SK-N-SH (cell line): ENCODE data around the gene C9orf50. TPM values are rescaled to one million over a fixed set of nuclear protein-coding genes. Genes with fewer than 3 reads are reported as not detected.

Experiments
- CTCF ChIA-PET: fragments of 300-600, 350-600 bp; formaldehyde crosslinking; extraction: SDS; loops from one replicate; lab custom pipeline; 2021; lab: Yijun Ruan, JAX
- POLR2A ChIA-PET: fragments of 350-600 bp; sonication (Branson Sonifier 250); formaldehyde crosslinking; extraction: SDS; loops from one replicate; lab custom pipeline; 2020; ENCODE audit warnings: antibody characterized with exemption, inconsistent platforms; lab: Yijun Ruan, JAX
- DNase-seq: peaks from one replicate; pipeline ENCODE4 v3.0.0; 2012
- H2AFZ ChIP-seq: fragments of 200-600 bp; sonication (generic); 2 replicates; pipeline ENCODE4 v1.8.1; 2016; ENCODE audit warnings: antibody characterized with exemption, mild to moderate bottlenecking, low read depth
- H3F3A ChIP-seq: fragments of 200-600 bp; sonication (generic); replicated peaks from 2 replicates; pipeline ENCODE3; 2016; ENCODE audit warnings: antibody characterized with exemption, mild to moderate bottlenecking; ENCODE audit not compliant: insufficient read depth
- H3K27ac ChIP-seq, 2 experiments: fragments of 200-500 bp in 1 of 2; fragments of 200-600 bp in 1 of 2; sonication (Bioruptor generic) in 1 of 2; sonication (generic), shearing (Covaris generic) in 1 of 2; 2 replicates each; pipeline versions ENCODE4 v1.5.1 to v1.6.1; 2014 to 2016; ENCODE audit warnings: low read depth in 2 of 2, inconsistent platforms in 1 of 2, low read length in 1 of 2, mild to moderate bottlenecking in 1 of 2, mixed read lengths in 1 of 2
- H3K27me3 ChIP-seq: fragments of 200-600 bp; sonication (generic), shearing (Covaris generic); 2 replicates; pipeline ENCODE4 v1.6.1; 2016; ENCODE audit warnings: mixed run types; ENCODE audit not compliant: insufficient read depth
- H3K36me3 ChIP-seq, 2 experiments: fragments of 200-500 bp in 1 of 2; fragments of 200-600 bp in 1 of 2; sonication (Bioruptor generic) in 1 of 2; sonication (generic) in 1 of 2; replicated peaks in 1 of 2; 2 replicates each; pipeline versions ENCODE3 to v1.5.1; 2014 to 2016; ENCODE audit warnings: low read length in 1 of 2, mild to moderate bottlenecking in 1 of 2; ENCODE audit not compliant: insufficient read depth in 2 of 2, control insufficient read depth in 1 of 2
- H3K4me1 ChIP-seq, 2 experiments: fragments of 200-500 bp in 1 of 2; fragments of 200-600 bp in 1 of 2; sonication (Bioruptor generic) in 1 of 2; sonication (generic), shearing (Covaris generic) in 1 of 2; 2 replicates each; pipeline versions ENCODE4 v1.5.1 to v1.6.1; 2014 to 2016; ENCODE audit warnings: low read depth in 1 of 2, low read length in 1 of 2, mixed run types in 1 of 2; ENCODE audit not compliant: insufficient read depth in 2 of 2, control insufficient read depth in 1 of 2
- H3K4me2 ChIP-seq: fragments of 200-600 bp; sonication (generic), shearing (Covaris generic); 2 replicates; pipeline ENCODE4 v1.6.1; 2017; ENCODE audit warnings: mixed run types
- H3K4me3 ChIP-seq, 2 experiments: fragments of 200-500 bp in 1 of 2; fragments of 200-600 bp in 1 of 2; sonication (Bioruptor generic) in 1 of 2; sonication (generic), shearing (Covaris generic) in 1 of 2; 2 replicates each; pipeline versions ENCODE4 v1.5.1 to v1.8.1; 2014 to 2016; ENCODE audit warnings: low read depth in 2 of 2, inconsistent platforms in 1 of 2, low read length in 1 of 2, mild to moderate bottlenecking in 1 of 2, mixed read lengths in 1 of 2, moderate library complexity in 1 of 2
- H3K79me2 ChIP-seq: fragments of 200-600 bp; sonication (generic); 2 replicates; pipeline ENCODE4 v1.8.1; 2017; ENCODE audit warnings: mild to moderate bottlenecking; ENCODE audit not compliant: insufficient read depth
- H3K9ac ChIP-seq: fragments of 200-600 bp; sonication (generic); 2 replicates; pipeline ENCODE4 v1.6.1; 2017; ENCODE audit warnings: mixed run types
- H3K9me2 ChIP-seq: fragments of 200-600 bp; sonication (generic); 2 replicates; pipeline ENCODE4 v1.6.1; 2017; ENCODE audit warnings: mixed run types
- H3K9me3 ChIP-seq: fragments of 200-600 bp; sonication (generic); 2 replicates; pipeline ENCODE4 v1.6.1; 2017; ENCODE audit warnings: mixed run types, mild to moderate bottlenecking, moderate library complexity
- H4K20me1 ChIP-seq: fragments of 200-600 bp; sonication (generic); 2 replicates; pipeline ENCODE4 v1.6.1; 2017; ENCODE audit warnings: mild to moderate bottlenecking, mixed run types; ENCODE audit not compliant: insufficient read depth
- FOSL2 ChIP-seq: IDR thresholded peaks from 2 replicates; pipeline ENCODE4 v1.4.0; 2012; ENCODE audit warnings: low read depth, mild to moderate bottlenecking, moderate library complexity, borderline replicate concordance
- MEF2A ChIP-seq: IDR thresholded peaks from 2 replicates; pipeline ENCODE4 v1.4.0; 2012; ENCODE audit warnings: low read depth, borderline replicate concordance
- MXI1 ChIP-seq: IDR thresholded peaks from 2 replicates; pipeline ENCODE4 v1.6.1; 2012; ENCODE audit warnings: mild to moderate bottlenecking, low read depth, low read length, improper control_type of control experiment
- NRF1 ChIP-seq: IDR thresholded peaks from 2 replicates; pipeline ENCODE4 v1.6.1; 2012; ENCODE audit warnings: low read depth, mild to moderate bottlenecking, low read length
- RAD21 ChIP-seq: IDR thresholded peaks from 2 replicates; pipeline ENCODE4 v1.6.1; 2012; ENCODE audit warnings: mild to moderate bottlenecking, low read length
- RCOR1 ChIP-seq: fragments of 150-350 bp; IDR thresholded peaks from 2 replicates; pipeline ENCODE4 v1.6.1; 2017; ENCODE audit warnings: antibody characterized with exemption, low read length
- RFX5 ChIP-seq: IDR thresholded peaks from 2 replicates; pipeline ENCODE4 v1.6.1; 2012; ENCODE audit warnings: mild to moderate bottlenecking, improper control_type of control experiment, low read length
- RXRA ChIP-seq: IDR thresholded peaks from 2 replicates; pipeline ENCODE4 v1.4.0; 2012; ENCODE audit warnings: low read depth, mild to moderate bottlenecking, borderline replicate concordance
- TEAD4 ChIP-seq: IDR thresholded peaks from 2 replicates; pipeline ENCODE4 v1.4.0; 2012; ENCODE audit warnings: mild to moderate bottlenecking, borderline replicate concordance; ENCODE audit not compliant: insufficient read depth
- YY1 ChIP-seq: IDR thresholded peaks from 2 replicates; pipeline ENCODE4 v1.4.0; 2012; ENCODE audit warnings: low read depth, mild to moderate bottlenecking
- WGBS: methylation state at CpG from one replicate; pipeline ENCODE4 v1.1.6; 2017; ENCODE audit warnings: low lambda C conversion rate; 5-methylcytosine and 5-hydroxymethylcytosine counted together
- polyA plus RNA-seq, 3 experiments: library from polyadenylated mRNA; depleted of rRNA; stranded (reverse); fragments of >200 nt; gene quantifications; 2 replicates each; pipeline ENCODE4 v1.2.3, GENCODE V29; 2012
- TF ChIP-seq, protein P1 (sequence below): fragments of 200-600 bp; sonication (generic); IDR thresholded peaks from 2 replicates; pipeline ENCODE4 v1.6.1; 2017; ENCODE audit warnings: antibody characterized with exemption, mild to moderate bottlenecking, moderate library complexity
- TF ChIP-seq, protein P2 (sequence below): IDR thresholded peaks from 2 replicates; pipeline ENCODE4 v1.6.1; 2012; ENCODE audit warnings: mild to moderate bottlenecking, low read depth, low read length, moderate library complexity
- TF ChIP-seq, protein P3 (sequence below): fragments of 150-350 bp; IDR thresholded peaks from 2 replicates; pipeline ENCODE4 v1.6.1; 2017; ENCODE audit warnings: antibody characterized with exemption, low read length, low read depth, borderline replicate concordance
- TF ChIP-seq, protein P4 (sequence below): IDR thresholded peaks from 2 replicates; pipeline ENCODE4 v1.4.0; 2012; ENCODE audit warnings: low read depth, borderline replicate concordance
- TF ChIP-seq, protein P5 (sequence below): IDR thresholded peaks from 2 replicates; pipeline ENCODE4 v1.4.0; 2012; ENCODE audit warnings: low read depth

The C9orf50 gene
- polyA plus RNA-seq, 1 of the 3 experiments (the other 2 are of a cell fraction): 0.30 TPM

DNA sequence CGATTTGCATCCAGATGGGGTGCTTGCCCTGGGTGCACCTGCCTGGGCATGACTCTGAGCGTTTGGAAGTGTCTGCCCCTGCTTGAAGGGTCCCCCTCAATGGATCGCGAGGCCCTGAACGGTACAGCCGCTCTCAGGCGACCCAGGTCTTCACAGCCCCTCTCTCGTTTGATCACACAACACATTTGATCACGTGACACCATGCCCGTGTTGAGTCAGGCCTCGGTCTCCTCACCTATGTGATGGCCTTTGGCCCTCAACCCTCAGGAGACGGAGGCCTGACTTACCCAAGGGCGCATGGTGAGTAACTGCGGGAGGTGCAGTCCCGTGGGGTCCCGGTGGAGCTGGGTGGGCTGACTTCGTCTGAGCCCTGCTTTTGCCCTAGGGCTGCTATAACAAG, 24.0 kb upstream of the C9orf50 start (continued):
- TF ChIP-seq, protein P1, sequence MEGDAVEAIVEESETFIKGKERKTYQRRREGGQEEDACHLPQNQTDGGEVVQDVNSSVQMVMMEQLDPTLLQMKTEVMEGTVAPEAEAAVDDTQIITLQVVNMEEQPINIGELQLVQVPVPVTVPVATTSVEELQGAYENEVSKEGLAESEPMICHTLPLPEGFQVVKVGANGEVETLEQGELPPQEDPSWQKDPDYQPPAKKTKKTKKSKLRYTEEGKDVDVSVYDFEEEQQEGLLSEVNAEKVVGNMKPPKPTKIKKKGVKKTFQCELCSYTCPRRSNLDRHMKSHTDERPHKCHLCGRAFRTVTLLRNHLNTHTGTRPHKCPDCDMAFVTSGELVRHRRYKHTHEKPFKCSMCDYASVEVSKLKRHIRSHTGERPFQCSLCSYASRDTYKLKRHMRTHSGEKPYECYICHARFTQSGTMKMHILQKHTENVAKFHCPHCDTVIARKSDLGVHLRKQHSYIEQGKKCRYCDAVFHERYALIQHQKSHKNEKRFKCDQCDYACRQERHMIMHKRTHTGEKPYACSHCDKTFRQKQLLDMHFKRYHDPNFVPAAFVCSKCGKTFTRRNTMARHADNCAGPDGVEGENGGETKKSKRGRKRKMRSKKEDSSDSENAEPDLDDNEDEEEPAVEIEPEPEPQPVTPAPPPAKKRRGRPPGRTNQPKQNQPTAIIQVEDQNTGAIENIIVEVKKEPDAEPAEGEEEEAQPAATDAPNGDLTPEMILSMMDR: no peak

DNA sequence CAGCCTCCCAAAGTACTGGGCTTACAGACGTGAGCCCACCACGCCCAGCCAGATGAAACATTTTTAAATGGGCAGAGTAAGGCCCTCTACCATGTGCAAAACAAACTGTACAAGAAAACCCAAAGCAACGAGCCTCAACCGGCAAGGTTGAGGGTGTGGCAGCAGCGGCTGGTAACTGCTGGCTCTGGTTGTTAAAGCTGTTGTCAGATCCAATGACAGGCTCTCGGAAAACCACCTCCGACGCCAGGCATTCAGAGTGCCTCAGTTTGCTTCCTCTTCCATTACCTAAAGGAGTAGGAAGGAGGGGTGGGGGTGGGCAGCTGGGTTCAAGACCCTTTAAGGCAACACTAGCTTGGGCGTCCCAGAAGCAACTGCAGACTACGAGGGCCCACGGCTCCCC, 23.5 kb upstream of the C9orf50 start:
- Histone ChIP-seq H2AFZ (no peak overlapping the region), H3F3A (peaks cover 14% of the 10 kb centered on the region), H3K27ac (no peak overlapping the region), H3K79me2 (peaks cover 26% of the 10 kb centered on the region), H3K9ac (no peak overlapping the region), H3K9me2 (no peaks in the 10 kb centered on the region), H3K36me3 (peaks cover 1 to 2% of the 10 kb centered on the region in 2 experiments), H4K20me1 (peaks cover 21% of the 10 kb centered on the region), H3K4me1 (peaks cover 13 to 34% of the 10 kb centered on the region in 2 experiments), H3K27me3 (no peaks in the 10 kb centered on the region), H3K9me3 (no peaks in the 10 kb centered on the region), H3K4me3 (no peak overlapping the region), H3K4me2 (no peak overlapping the region)
- no peak for DNase-seq
- 90% methylated on average over 10 of the region's 11 CpGs for WGBS
- ChIA-PET POLR2A (no interaction called here), CTCF (interaction anchor here (0.6 to 7.9 kb wide), 6 partner anchors 18 to 140 kb away, joined by 4 to 81 read pairs (median 46); partner anchors contain the start of gene NTMT1)
- TF ChIP-seq RFX5 (no peak), MXI1 (no peak), NRF1 (no peak), MEF2A (no peak), RAD21 (no peak), RCOR1 (no peak), FOSL2 (no peak), RXRA (no peak), YY1 (no peak), TEAD4 (no peak)
- TF ChIP-seq, protein P2, sequence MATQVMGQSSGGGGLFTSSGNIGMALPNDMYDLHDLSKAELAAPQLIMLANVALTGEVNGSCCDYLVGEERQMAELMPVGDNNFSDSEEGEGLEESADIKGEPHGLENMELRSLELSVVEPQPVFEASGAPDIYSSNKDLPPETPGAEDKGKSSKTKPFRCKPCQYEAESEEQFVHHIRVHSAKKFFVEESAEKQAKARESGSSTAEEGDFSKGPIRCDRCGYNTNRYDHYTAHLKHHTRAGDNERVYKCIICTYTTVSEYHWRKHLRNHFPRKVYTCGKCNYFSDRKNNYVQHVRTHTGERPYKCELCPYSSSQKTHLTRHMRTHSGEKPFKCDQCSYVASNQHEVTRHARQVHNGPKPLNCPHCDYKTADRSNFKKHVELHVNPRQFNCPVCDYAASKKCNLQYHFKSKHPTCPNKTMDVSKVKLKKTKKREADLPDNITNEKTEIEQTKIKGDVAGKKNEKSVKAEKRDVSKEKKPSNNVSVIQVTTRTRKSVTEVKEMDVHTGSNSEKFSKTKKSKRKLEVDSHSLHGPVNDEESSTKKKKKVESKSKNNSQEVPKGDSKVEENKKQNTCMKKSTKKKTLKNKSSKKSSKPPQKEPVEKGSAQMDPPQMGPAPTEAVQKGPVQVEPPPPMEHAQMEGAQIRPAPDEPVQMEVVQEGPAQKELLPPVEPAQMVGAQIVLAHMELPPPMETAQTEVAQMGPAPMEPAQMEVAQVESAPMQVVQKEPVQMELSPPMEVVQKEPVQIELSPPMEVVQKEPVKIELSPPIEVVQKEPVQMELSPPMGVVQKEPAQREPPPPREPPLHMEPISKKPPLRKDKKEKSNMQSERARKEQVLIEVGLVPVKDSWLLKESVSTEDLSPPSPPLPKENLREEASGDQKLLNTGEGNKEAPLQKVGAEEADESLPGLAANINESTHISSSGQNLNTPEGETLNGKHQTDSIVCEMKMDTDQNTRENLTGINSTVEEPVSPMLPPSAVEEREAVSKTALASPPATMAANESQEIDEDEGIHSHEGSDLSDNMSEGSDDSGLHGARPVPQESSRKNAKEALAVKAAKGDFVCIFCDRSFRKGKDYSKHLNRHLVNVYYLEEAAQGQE: no peak
- TF ChIP-seq, protein P3, sequence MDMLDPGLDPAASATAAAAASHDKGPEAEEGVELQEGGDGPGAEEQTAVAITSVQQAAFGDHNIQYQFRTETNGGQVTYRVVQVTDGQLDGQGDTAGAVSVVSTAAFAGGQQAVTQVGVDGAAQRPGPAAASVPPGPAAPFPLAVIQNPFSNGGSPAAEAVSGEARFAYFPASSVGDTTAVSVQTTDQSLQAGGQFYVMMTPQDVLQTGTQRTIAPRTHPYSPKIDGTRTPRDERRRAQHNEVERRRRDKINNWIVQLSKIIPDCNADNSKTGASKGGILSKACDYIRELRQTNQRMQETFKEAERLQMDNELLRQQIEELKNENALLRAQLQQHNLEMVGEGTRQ: no peak
- TF ChIP-seq, protein P4, sequence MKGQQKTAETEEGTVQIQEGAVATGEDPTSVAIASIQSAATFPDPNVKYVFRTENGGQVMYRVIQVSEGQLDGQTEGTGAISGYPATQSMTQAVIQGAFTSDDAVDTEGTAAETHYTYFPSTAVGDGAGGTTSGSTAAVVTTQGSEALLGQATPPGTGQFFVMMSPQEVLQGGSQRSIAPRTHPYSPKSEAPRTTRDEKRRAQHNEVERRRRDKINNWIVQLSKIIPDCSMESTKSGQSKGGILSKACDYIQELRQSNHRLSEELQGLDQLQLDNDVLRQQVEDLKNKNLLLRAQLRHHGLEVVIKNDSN: no peak
- TF ChIP-seq, protein P5, sequence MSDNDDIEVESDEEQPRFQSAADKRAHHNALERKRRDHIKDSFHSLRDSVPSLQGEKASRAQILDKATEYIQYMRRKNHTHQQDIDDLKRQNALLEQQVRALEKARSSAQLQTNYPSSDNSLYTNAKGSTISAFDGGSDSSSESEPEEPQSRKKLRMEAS: no peak
